Activated CD4-positive, alpha-beta T cell treated with anti-CD3 and anti-CD28 coated beads, Interleukin-2, amount 10 ng/mL, durations not matched to agents 24 days and 14 days (primary cell): ENCODE data around the gene GABRP. TPM values are rescaled to one million over a fixed set of nuclear protein-coding genes. Genes with fewer than 3 reads are reported as not detected.
A peak's percentile ranks its signal among the peaks of the same experiment; 100 is the strongest.
"Not testable (repeated sequence)": the region's sequence is repeated elsewhere in the genome, so short reads cannot be mapped to it uniquely, and the experiment has no call there.

Experiments
- DNase-seq: peaks from one replicate; pipeline ENCODE4 v3.0.0; 2022
- H3K27ac Mint-ChIP-seq: one replicate; pipeline ENCODE4 v1.8.0; 2022; ENCODE audit warnings: mild to moderate bottlenecking, mixed read lengths
- H3K27me3 Mint-ChIP-seq: one replicate; pipeline ENCODE4 v1.8.0; 2022; ENCODE audit warnings: mixed read lengths
- H3K36me3 Mint-ChIP-seq: one replicate; pipeline ENCODE4 v1.8.0; 2022; ENCODE audit warnings: low read depth, mild to moderate bottlenecking, mixed read lengths
- H3K4me1 Mint-ChIP-seq: one replicate; pipeline ENCODE4 v1.8.0; 2021; ENCODE audit warnings: mixed read lengths
- H3K4me3 Mint-ChIP-seq: one replicate; pipeline ENCODE4 v1.8.0; 2022; ENCODE audit warnings: mild to moderate bottlenecking, moderate library complexity, mixed read lengths
- H3K9me3 Mint-ChIP-seq: one replicate; pipeline ENCODE4 v1.8.0; 2021; ENCODE audit warnings: mixed read lengths
- intact Hi-C: fragments of 100-400 bp; cut with micrococcal nuclease; formaldehyde crosslinking; loops from one replicate; pipeline ENCODE4 v1.15.1; 2023
- total RNA-seq: library from RNA; stranded (reverse); gene quantifications from 2 replicates; pipeline ENCODE4 v1.2.3, GENCODE V29; 2022

GABRP gene
- total RNA-seq, 1 donor from 2014 or later, result not detected

GRCh38 chr5:170791325-170791954, 7.9 kb downstream of the GABRP start:
- Mint-ChIP-seq H3K27ac (no peak overlapping the region), H3K4me1 (no peaks in the 10 kb centered on the region), H3K27me3 (no peaks in the 10 kb centered on the region), H3K9me3 (no peaks in the 10 kb centered on the region), H3K36me3 (no peaks in the 10 kb centered on the region), H3K4me3 (no peak overlapping the region)
- intact Hi-C loops, result no loop called here
- no peak for DNase-seq

DNA sequence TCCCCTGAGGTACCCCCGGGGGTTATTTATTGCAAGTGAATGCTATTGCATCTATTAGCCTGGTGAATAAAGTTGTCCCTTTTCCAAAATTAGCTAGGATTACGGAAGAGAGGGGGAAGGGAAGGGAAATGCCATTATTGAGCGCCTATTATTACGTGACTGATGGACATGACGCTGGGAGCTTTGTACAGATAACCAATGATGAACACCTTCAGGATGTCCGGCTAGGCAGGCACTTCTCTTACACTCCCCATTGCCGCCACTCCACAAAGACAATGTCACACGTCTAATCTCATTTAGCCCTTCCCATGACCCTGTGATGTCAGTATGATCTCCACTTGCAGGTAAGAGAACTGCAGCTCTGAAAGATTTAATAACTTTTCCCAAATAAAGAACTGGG, 9.4 kb downstream of the GABRP start:
- no peaks in the 10 kb centered on the region for H3K4me1 Mint-ChIP-seq
- no peaks in the 10 kb centered on the region for H3K9me3 Mint-ChIP-seq
- no peaks in the 10 kb centered on the region for H3K36me3 Mint-ChIP-seq
- H3K4me3 Mint-ChIP-seq, result no peak overlapping the region
- DNase-seq, result no peak
- H3K27me3 Mint-ChIP-seq, result no peaks in the 10 kb centered on the region
- intact Hi-C loops, result no loop called here
- H3K27ac Mint-ChIP-seq, result no peak overlapping the region

DNA sequence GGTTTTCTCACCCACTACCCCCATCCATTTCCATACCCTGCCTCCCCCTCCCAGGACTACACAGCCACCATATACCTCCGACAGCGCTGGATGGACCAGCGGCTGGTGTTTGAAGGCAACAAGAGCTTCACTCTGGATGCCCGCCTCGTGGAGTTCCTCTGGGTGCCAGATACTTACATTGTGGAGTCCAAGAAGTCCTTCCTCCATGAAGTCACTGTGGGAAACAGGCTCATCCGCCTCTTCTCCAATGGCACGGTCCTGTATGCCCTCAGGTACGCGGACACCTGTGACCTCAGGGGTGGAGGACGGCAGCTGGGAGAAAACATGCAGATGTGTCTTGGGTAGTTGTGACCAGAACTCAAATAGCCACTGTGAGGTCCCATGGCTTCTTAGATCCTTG, 11.6 kb downstream of the GABRP start:
- Mint-ChIP-seq H3K27me3 (no peaks in the 10 kb centered on the region), H3K36me3 (no peaks in the 10 kb centered on the region)

GRCh38 chr5:170805666-170806065, 22.1 kb downstream of the GABRP start:
- no peak overlapping the region for H3K4me3 Mint-ChIP-seq
- no peaks in the 10 kb centered on the region for H3K36me3 Mint-ChIP-seq
- no peaks in the 10 kb centered on the region for H3K9me3 Mint-ChIP-seq
- no peaks in the 10 kb centered on the region for H3K4me1 Mint-ChIP-seq
- H3K27ac Mint-ChIP-seq, result no peak overlapping the region
- H3K27me3 Mint-ChIP-seq, result no peaks in the 10 kb centered on the region
- no peak for DNase-seq
- intact Hi-C loops, result no loop called here

More for the DNA sequence above, 11.6 kb downstream of the GABRP start:
- Mint-ChIP-seq H3K27ac (no peak overlapping the region), H3K4me1 (no peaks in the 10 kb centered on the region), H3K9me3 (no peaks in the 10 kb centered on the region), H3K4me3 (no peak overlapping the region)
- no peak for DNase-seq
- intact Hi-C loops, result no loop called here

DNA sequence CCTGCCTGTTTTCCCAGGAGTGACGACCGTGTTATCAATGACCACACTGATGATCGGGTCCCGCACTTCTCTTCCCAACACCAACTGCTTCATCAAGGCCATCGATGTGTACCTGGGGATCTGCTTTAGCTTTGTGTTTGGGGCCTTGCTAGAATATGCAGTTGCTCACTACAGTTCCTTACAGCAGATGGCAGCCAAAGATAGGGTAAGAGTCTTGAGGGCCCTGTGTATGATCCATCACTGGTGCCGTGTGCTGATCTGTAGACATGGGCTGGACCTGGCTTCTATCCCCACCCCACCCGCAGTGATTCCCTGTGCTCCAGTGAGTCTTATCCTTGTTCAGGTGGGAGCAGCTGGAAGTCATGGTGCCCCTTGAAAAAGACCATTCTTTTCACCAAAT, 26.0 kb downstream of the GABRP start:
- no peak overlapping the region for H3K4me3 Mint-ChIP-seq
- no peaks in the 10 kb centered on the region for H3K27me3 Mint-ChIP-seq
- H3K27ac Mint-ChIP-seq, result no peak overlapping the region
- no peak for DNase-seq
- H3K9me3 Mint-ChIP-seq, result no peaks in the 10 kb centered on the region
- no peaks in the 10 kb centered on the region for H3K4me1 Mint-ChIP-seq
- no peaks in the 10 kb centered on the region for H3K36me3 Mint-ChIP-seq
- intact Hi-C loops, result no loop called here

DNA sequence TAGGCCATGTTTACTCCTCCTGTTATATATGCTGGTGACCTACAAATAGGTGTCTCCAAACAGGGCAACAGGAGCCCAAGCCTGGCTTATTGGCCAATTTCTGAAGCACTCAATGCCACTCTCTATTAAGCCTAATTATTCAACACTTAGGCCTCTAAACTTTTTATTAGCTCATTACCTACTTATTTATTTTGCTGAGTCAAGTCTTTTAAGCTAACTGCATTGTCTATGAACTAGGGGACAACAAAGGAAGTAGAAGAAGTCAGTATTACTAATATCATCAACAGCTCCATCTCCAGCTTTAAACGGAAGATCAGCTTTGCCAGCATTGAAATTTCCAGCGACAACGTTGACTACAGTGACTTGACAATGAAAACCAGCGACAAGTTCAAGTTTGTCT, 28.2 kb downstream of the GABRP start:
- no peaks in the 10 kb centered on the region for H3K27me3 Mint-ChIP-seq
- no peaks in the 10 kb centered on the region for H3K4me1 Mint-ChIP-seq
- intact Hi-C loops, result no loop called here
- no peaks in the 10 kb centered on the region for H3K9me3 Mint-ChIP-seq
- no peak overlapping the region for H3K27ac Mint-ChIP-seq
- H3K36me3 Mint-ChIP-seq, result no peaks in the 10 kb centered on the region
- H3K4me3 Mint-ChIP-seq, result no peak overlapping the region
- DNase-seq, result no peak

DNA sequence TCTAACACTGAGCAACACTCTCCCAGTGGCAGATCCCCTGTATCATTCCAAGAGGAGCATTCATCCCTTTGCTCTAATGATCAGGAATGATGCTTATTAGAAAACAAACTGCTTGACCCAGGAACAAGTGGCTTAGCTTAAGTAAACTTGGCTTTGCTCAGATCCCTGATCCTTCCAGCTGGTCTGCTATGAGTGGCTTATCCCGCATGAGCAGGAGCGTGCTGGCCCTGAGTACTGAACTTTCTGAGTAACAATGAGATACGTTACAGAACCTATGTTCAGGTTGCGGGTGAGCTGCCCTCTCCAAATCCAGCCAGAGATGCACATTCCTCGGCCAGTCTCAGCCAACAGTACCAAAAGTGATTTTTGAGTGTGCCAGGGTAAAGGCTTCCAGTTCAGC, 29.7 kb downstream of the GABRP start:
- no peak for DNase-seq
- H3K27ac Mint-ChIP-seq, result no peak overlapping the region
- no peaks in the 10 kb centered on the region for H3K4me1 Mint-ChIP-seq
- H3K4me3 Mint-ChIP-seq, result no peak overlapping the region
- H3K36me3 Mint-ChIP-seq, result no peaks in the 10 kb centered on the region
- intact Hi-C loops, result no loop called here
- H3K9me3 Mint-ChIP-seq, result no peaks in the 10 kb centered on the region
- no peaks in the 10 kb centered on the region for H3K27me3 Mint-ChIP-seq

DNA sequence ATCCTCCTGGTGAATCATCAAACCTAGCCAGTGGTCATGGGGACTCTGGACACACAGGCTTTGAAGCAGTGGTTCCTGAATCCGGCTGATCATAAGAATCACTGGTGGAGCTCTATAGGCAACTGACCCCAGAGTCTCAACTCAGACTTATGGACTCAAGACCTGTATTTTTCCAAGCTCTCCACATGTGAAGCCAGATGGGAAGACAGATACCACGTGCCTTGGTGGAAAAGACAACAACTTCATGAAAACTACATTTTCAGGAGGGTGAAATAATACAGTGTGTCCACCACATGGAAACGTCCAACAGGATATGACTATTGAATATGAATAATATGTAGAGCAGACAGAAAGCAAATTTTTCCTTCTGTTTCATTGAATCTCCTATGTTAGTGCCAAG, 33.7 kb downstream of the GABRP start:
- intact Hi-C loops, result no loop called here
- Mint-ChIP-seq H3K4me1 (no peaks in the 10 kb centered on the region), H3K36me3 (no peaks in the 10 kb centered on the region), H3K4me3 (no peak overlapping the region), H3K27me3 (no peaks in the 10 kb centered on the region), H3K9me3 (no peaks in the 10 kb centered on the region), H3K27ac (no peak overlapping the region)
- DNase-seq, result no peak

- intact Hi-C loops, result no loop called here
- no peak overlapping the region for H3K27ac Mint-ChIP-seq
- H3K4me3 Mint-ChIP-seq, result no peak overlapping the region
- no peak for DNase-seq
- no peaks in the 10 kb centered on the region for H3K27me3 Mint-ChIP-seq
- no peaks in the 10 kb centered on the region for H3K4me1 Mint-ChIP-seq
- H3K36me3 Mint-ChIP-seq, result no peaks in the 10 kb centered on the region
- no peaks in the 10 kb centered on the region for H3K9me3 Mint-ChIP-seq
Observed at GRCh38 chr5:170818232-170818631, 34.7 kb downstream of the GABRP start.

- Mint-ChIP-seq H3K9me3 (no peaks in the 10 kb centered on the region), H3K4me1 (no peaks in the 10 kb centered on the region), H3K4me3 (no peak overlapping the region), H3K27me3 (no peaks in the 10 kb centered on the region), H3K36me3 (no peaks in the 10 kb centered on the region), H3K27ac (no peak overlapping the region)
- intact Hi-C loops, result no loop called here
- no peak for DNase-seq
Observed at GRCh38 chr5:170819824-170820223, 36.3 kb downstream of the GABRP start.

DNA sequence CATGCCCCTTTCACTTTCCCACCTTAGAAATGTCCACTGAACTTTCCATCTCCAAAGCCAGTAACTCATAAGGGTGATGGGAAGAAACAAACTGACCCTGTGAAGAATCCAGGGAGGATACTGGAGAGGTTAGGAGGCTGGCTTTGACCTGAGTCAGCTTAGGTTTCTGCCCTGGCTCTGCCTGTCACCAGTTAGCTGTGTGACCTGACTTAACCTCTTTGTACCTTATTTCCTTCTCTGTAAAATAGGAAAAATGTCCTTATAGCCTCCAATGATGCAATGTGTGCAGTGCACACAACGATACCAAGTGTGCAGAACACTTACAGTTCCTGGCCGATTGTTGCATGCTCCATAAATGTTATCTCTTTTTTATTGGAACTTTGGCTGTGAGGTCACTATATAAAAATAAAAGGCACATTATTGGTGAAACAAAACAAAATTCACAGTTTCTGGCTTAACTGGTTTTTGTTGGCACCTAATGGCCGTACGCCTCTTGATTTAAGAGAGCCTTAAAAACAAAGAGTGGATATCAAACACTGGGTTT, 37.8 kb downstream of the GABRP start:
- Mint-ChIP-seq H3K9me3 (no peaks in the 10 kb centered on the region), H3K4me3 (no peak overlapping the region), H3K27ac (no peak overlapping the region), H3K36me3 (no peaks in the 10 kb centered on the region), H3K27me3 (no peaks in the 10 kb centered on the region), H3K4me1 (no peaks in the 10 kb centered on the region)
- intact Hi-C loops, result no loop called here
- DNase-seq, result no peak

GRCh38 chr5:170826117-170826516, 42.6 kb downstream of the GABRP start:
- Mint-ChIP-seq H3K27me3 (no peaks in the 10 kb centered on the region), H3K4me3 (no peak overlapping the region), H3K9me3 (no peaks in the 10 kb centered on the region), H3K27ac (no peak overlapping the region), H3K36me3 (no peaks in the 10 kb centered on the region), H3K4me1 (no peaks in the 10 kb centered on the region)
- DNase-seq, result no peak
- intact Hi-C loops, result no loop called here

GRCh38 chr5:170832241-170832640, 48.7 kb downstream of the GABRP start:
- Mint-ChIP-seq H3K36me3 (no peaks in the 10 kb centered on the region), H3K4me1 (no peaks in the 10 kb centered on the region), H3K9me3 (peaks cover 11% of the 10 kb centered on the region), H3K27ac (no peak overlapping the region), H3K27me3 (no peaks in the 10 kb centered on the region), H3K4me3 (no peak overlapping the region)
- DNase-seq, result no peak
- intact Hi-C loops, result no loop called here

GRCh38 chr5:170833981-170834380, 50.5 kb downstream of the GABRP start:
- H3K36me3 Mint-ChIP-seq, H3K4me1 Mint-ChIP-seq, H3K4me3 Mint-ChIP-seq, DNase-seq, H3K27me3 Mint-ChIP-seq, H3K27ac Mint-ChIP-seq, intact Hi-C loops: not testable (repeated sequence)
- H3K9me3 Mint-ChIP-seq, result peaks cover 11% of the 10 kb centered on the region

GRCh38 chr5:170836226-170836625, 52.7 kb downstream of the GABRP start:
- peak overlapping the region; percentile 57 for H3K27ac Mint-ChIP-seq
- intact Hi-C loops, result no loop called here
- H3K9me3 Mint-ChIP-seq, result peaks cover 11% of the 10 kb centered on the region
- no peaks in the 10 kb centered on the region for H3K4me1 Mint-ChIP-seq
- H3K27me3 Mint-ChIP-seq, result no peaks in the 10 kb centered on the region
- H3K4me3 Mint-ChIP-seq, result no peak overlapping the region
- DNase-seq, result no peak
- no peaks in the 10 kb centered on the region for H3K36me3 Mint-ChIP-seq
